Stimulated activated CD4-positive, alpha-beta T cell treated with anti-CD3 and anti-CD28 coated beads, Interleukin-1b, Interleukin-23, amount 100 ng/mL, for 48 hours (primary cell): Measurements from ENCODE around the gene SUN1.
"Not testable (repeated sequence)": the region's sequence is repeated elsewhere in the genome, so short reads cannot be mapped to it uniquely, and the experiment has no call there.

Experiments used
- DNase-seq: peaks from one replicate; pipeline ENCODE4 v3.0.0-alpha.2; 2020

Gene SUN1

GRCh38 chr7:859359-860030 lies 27.2 kb downstream of the SUN1 start:
- no peak for DNase-seq

GRCh38 chr7:860149-860548 lies 27.9 kb downstream of the SUN1 start:
- DNase-seq: no peak

GRCh38 chr7:861222-861621 lies 28.9 kb downstream of the SUN1 start:
- DNase-seq: no peak

GRCh38 chr7:862157-862556 lies 29.9 kb downstream of the SUN1 start:
- no peak for DNase-seq

GRCh38 chr7:863106-863505 lies 30.8 kb downstream of the SUN1 start:
- no peak for DNase-seq

- no peak for DNase-seq
These were observed 33.6 kb downstream of the SUN1 start for GRCh38 chr7:865921-866320.

- DNase-seq: no peak
These were observed 34.7 kb downstream of the SUN1 start for GRCh38 chr7:867001-867405.

- no peak for DNase-seq
These were observed 35.3 kb downstream of the SUN1 start for GRCh38 chr7:867406-868188.

- no peak for DNase-seq
These were observed 35.9 kb downstream of the SUN1 start for GRCh38 chr7:868189-868486.

GRCh38 chr7:869348-869747 lies 37.1 kb downstream of the SUN1 start:
- DNase-seq: no peak

- no peak for DNase-seq
These were observed 39.7 kb downstream of the SUN1 start for GRCh38 chr7:871900-872537.

GRCh38 chr7:872685-873084 lies 40.4 kb downstream of the SUN1 start:
- DNase-seq: not testable (repeated sequence)

- DNase-seq: peak; percentile 78
These were observed 41.2 kb downstream of the SUN1 start for GRCh38 chr7:873367-874002.

GRCh38 chr7:874031-874749 lies 41.9 kb downstream of the SUN1 start:
- no peak for DNase-seq

- no peak for DNase-seq
These were observed 42.8 kb downstream of the SUN1 start for GRCh38 chr7:875051-875450.

GRCh38 chr7:875476-876076 lies 43.3 kb downstream of the SUN1 start:
- DNase-seq: no peak

GRCh38 chr7:876077-876971 lies 44.0 kb downstream of the SUN1 start, which contains the start of gene GET4:
GET4 (plus strand) TSS chr7:876554; CDS start chr7:876646, 92 bp downstream.
- peak; percentile 98 for DNase-seq

GRCh38 chr7:876972-877311 lies 44.7 kb downstream of the SUN1 start:
- no peak for DNase-seq

- DNase-seq: no peak
These were observed 45.3 kb downstream of the SUN1 start for GRCh38 chr7:877312-878232.

- no peak for DNase-seq
These were observed 46.8 kb downstream of the SUN1 start for GRCh38 chr7:879093-879492.
